Hindlimb muscle (tissue), 1 donor: Measurements from ENCODE around the gene RNH1. TPM values are rescaled to one million over a fixed set of nuclear protein-coding genes. Genes with fewer than 3 reads are reported as not detected.
A peak's percentile ranks its signal among the peaks of the same experiment; 100 is the strongest.
"Not testable (repeated sequence)": the region's sequence is repeated elsewhere in the genome, so short reads cannot be mapped to it uniquely, and the experiment has no call there.

Source experiments
- DNase-seq: peaks from one replicate; pipeline ENCODE4 v3.0.0-alpha.2; 2013
- polyA plus RNA-seq: library from polyadenylated mRNA; unstranded; fragments of 120-200 nt; gene quantifications from one replicate; pipeline ENCODE4 v1.2.1, GENCODE V29; 2013; ENCODE audit not compliant: insufficient read length

The RNH1 gene
- polyA plus RNA-seq, 1 donor: 114 TPM

- no peak for DNase-seq
Observed at GRCh38 chr11:474914-475506, 32.0 kb downstream of the RNH1 start.

DNA sequence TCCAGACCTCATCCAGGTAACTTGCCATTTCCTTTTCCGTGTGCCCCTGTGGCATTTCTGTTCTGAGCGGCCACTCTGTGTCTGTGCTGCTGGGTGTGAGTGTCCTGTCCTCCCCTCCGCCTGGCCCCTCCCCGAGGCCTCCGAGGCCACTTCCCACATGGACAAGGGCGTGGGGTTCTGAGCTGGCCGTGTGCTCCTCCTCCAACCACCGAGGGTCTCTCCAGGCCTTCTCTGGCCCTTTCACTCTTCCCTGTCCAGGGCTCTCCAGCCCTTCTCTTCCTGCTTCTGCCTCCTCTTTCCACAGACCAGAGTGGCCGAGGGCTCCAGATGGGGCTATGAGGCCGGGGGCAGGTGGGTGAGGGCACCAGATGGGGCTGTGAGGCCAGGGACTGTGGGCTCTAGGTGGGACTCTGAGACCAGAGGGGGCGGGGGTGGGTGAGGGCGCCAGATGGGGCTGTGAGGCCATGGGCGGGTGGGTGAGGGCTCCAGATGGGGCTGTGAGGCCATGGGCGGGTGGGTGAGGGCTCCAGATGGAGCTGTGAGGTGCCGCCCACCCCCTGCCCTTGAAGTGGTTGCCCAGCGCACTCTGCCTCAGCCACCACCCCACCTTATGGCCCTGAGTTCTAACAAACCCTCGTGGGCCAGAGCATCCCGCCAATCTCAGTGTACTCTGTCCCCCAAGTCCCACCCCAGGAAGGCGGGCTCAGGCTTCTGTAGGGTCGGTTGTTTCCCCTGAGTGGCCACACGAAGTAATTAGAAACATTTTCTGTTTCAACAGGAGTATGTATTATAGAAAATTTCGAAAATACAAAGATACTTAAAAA, 32.9 kb downstream of the RNH1 start:
- DNase-seq: no peak

DNA sequence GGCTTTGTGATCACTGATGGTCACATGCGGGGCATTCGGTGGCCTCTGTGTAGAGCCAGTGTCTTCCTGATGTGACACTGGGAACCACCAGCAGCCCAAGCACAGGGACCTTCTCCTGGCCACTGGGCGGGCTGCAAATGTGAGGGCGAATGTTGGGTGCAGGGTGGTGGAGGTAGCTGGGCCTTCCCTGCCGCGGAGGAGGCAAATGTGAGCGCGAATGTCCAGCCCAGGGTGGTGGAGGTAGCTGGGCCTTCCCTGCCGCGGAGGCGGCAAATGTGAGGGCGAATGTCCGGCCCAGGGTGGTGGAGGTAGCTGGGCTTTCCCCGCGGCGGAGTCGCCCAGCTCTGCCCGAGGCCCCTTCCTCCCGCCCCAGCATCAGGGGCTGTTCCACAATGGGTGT, 33.6 kb downstream of the RNH1 start:
- DNase-seq: no peak

DNA sequence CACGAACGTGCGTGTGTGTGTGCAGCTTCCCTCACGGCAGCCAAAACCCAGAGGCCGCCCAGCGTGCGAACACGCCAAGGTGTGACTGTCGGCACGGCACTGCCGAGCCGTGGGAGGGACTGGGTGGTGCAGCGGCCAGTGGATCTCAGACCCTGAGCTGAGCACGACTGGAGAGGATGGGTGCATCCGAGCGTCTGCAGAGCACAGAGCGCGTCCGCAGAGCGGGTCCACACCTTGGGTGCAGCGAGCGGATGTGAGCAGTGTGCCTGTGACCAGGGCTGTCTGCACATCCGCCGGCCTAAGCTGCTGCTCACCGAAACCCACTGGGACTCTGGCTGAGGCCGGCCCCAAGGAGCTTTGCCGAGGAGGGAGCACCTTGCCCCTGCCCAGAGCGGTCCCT, 34.2 kb downstream of the RNH1 start:
- DNase-seq: no peak

GRCh38 chr11:472272-472671, 34.8 kb downstream of the RNH1 start:
- no peak for DNase-seq

GRCh38 chr11:471468-472145, 35.4 kb downstream of the RNH1 start:
- no peak for DNase-seq

GRCh38 chr11:469684-470560, 37.1 kb downstream of the RNH1 start:
- peak; percentile 49 for DNase-seq

GRCh38 chr11:469026-469683, 37.9 kb downstream of the RNH1 start:
- DNase-seq: not testable (repeated sequence)

- DNase-seq: no peak
Observed at GRCh38 chr11:468493-468892, 38.5 kb downstream of the RNH1 start.

DNA sequence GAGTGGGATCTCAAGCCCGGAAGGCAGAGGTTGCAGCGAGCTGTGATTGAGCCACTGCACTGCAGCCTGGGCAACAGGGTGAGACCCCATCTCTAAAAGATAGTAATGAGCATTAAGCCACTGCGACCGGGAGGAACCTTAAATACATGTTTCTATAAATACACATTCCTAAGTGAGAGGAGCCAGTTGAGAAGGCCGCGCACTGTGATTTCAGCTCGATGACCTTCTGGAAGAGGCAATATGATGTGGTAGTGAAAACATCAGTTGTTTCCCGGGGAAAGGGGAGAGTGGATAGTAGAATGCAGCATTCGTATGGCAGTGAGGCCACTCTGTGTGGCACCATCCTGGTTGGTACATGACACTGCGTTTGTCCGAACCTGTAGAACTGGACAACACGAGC, 39.0 kb downstream of the RNH1 start:
- no peak for DNase-seq

- DNase-seq: no peak
Observed at GRCh38 chr11:465896-466530, 41.0 kb downstream of the RNH1 start.

GRCh38 chr11:464316-464715, 42.7 kb downstream of the RNH1 start:
- no peak for DNase-seq

DNA sequence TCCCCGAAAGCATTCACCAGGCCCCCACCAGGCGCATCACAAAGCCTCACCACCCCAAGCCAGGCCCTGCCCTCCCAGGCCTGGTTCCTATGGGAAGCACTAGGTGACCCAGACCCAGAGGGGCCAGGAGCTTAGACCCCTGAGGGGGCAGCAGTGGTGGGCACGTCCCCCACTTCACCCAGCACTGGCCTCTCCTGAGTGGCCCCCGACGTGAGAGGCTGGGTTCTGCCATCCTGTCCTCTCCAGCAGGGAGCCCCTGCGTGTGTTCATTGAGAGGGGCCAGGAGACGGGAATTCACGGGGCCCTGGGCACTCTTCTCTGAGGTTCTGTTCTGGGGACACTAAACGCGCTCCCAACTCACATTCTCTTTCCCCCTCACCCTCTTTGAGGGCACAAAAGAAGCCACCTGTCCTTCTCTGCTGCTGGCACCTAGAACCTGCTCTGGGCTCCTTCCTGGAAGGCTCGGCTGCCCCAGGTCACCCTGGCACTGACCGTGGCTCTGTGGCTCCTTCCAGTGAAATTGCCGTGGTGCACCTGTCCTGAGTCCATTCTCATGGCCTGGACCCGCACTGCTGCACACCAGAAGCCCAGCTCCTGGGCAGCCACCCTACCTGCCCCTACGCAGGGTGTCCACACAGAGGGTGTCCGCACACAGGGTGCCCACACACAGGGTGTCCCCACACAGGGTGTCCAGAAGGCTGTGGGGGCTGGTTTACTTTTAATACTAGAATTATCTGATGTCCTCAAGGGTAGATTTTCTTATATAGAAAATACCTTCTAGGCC, 44.7 kb downstream of the RNH1 start:
- DNase-seq: no peak

GRCh38 chr11:461626-462025, 45.4 kb downstream of the RNH1 start:
- DNase-seq: no peak

DNA sequence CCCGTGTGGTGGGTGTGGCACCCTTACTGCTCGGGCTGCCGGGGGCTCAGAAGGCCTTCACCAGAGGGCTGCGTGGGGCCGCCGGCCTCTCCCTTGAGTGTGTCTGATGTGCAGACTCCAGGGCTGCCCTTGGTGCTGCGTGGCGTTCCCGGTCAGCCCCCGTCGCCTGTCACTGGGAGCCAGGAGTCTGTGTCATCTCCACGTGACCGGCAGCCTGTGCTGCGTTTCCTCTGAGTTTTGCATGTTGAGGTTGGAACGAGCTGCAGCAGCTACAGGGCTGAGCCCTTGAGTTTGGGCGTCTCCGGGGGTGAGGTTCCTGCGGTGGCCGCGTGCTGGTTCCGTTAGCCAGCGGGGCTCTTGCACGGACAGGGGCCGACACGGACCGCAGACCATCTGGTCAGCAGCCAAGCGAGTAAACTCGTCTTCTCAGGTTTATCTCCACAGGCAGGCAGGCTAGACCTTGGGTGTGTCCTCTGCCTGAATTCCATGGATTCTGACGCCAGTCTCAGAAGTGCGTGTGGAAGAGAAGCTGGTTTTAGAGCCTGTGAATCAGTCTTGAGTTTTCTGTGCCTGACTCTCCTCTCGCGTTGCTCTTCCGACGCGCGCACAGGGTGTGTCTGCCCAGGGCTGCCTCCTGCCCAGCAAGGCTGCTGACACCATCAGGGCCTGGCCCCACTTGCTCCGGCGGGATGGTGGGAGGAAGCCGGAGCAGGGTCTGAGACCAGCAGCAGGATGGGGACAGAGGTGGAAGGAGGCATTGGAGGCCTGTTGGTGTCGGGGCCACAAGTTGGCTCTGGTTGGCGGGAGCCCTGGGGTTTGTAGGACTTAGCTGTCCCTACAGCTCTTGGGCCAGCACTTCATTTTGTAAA, 46.5 kb downstream of the RNH1 start:
- DNase-seq: no peak

DNA sequence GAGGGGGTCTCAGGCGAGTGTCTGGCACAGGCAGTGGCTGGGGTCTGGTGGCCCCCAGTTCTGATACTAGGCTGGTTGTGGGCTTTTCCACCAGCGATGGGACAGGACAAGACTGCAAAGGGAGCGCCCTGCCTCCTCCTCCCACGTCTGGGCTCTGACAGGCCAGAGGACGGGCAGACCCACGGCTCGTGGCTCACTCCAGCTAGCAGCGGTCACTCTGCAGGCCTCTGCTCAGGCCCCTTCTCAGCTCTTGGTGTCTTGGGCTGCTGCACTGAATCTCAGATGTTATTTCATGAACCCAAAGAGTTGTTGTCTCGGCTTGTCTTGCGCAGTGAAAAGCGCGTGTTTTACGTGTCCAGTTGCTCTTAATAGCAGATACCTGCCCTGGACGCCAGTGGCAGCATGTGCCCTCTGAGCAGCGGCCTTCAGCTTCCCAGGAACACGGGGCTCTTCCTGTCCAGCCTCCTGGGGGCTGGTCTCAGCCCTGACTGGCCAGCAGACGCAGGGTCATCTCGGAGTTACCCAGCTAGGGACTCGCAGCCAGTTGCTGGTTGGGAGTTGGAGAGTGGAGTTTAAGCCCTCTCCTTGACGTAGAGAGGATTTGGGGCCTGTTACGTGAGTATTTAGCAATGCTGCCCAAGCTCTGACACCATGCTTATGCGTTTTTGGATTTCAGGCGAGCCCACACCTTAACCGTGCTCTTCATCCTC, 47.4 kb downstream of the RNH1 start:
- no peak for DNase-seq

DNA sequence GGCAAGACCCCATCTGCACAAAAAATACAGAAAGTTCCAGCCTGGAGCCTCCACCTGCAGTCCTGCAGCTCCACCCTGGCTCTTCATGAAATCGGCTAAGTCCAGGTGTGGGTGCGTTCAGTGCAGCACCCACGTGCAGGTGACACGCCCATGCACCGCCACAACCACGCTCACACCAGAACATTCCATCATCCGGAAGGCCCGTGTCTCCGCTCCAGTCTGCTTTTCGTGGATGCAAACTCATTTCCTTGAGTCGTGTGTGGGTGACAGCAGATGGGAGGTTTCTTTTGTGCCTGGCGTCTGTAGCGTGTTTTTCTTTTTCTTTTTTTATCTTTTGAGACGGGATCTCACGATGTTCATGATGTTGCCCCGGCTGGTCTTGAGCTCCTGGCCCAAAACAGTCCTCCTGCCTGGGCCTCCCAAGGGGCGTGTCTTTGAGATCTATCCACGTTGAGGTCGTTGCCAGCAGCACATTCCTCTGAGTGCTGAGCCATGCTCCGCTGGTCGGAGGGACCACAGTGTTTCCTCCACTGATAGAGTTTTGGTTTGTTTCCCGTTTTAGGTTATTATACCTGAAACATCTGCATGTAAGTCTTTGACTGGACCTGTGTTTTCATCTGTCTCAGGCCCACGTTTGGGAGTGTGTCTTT, 49.8 kb downstream of the RNH1 start:
- DNase-seq: no peak

- no peak for DNase-seq
Observed at GRCh38 chr11:456533-456932, 50.5 kb downstream of the RNH1 start.
